Thyroid gland (tissue), 4 donors: ENCODE results near the gene ARMS2.

ENCODE experiments used
- POLR2A ChIP-seq, 2 donors: fragments of 450-650 bp; IDR thresholded peaks; one replicate each; pipeline ENCODE4 v1.6.1; 2017; ENCODE audit warnings: antibody characterized with exemption in 2 of 2, mild to moderate bottlenecking in 2 of 2, moderate library complexity in 1 of 2
- TF ChIP-seq, protein P1 (sequence below), 6 experiments: fragments of 200-600 bp in 3 of 6; fragments of 450-650 bp in 3 of 6; sonication (generic) in 3 of 6; IDR thresholded peaks; one replicate each; pipeline ENCODE4 v1.5.1; 2016 to 2019; ENCODE audit warnings: antibody characterized with exemption in 6 of 6, mild to moderate bottlenecking in 2 of 6, inconsistent platforms in 1 of 6, moderate library complexity in 1 of 6

DNA sequence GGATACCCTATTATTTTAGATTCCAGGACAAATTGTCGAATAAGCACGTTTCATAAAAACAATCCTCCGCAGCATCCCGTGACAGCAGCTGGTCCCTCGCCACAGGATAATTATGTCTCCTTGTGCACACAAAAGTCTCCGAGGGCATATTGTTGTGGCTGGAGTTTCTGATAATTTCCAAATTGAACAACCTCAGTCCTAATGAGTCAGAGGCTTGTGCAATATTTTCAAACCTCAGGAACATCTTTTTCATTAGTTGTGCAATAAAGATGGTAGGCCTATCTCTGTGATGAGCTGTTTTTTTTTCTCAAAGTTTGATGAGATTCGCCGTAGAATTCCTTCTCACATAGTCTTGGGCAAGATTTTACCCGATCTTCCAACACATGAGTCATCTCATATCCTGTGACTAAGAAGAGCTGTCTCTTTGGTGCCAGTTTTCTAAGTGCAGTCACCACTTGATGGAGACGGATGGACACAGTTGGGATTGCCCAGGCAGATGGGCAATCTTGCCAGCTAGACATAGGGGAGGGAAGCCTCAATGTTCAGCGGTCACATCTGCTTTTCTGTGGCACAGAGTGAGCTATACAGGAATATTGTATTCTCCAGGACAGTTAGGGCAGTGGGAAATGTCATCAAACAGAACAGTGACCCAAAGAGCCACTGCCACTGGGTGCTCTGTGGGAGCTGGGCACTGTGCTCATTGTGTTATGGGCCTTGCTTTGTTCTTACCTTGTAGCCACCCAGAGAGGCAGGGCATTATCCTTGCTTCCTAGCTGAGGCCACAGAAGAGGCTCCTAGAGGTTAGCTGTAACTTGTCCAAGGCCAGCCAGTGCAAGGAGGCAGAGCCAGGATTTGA, 14.7 kb downstream of the ARMS2 start:
- no peak for TF ChIP-seq POLR2A (IDR thresholded peaks at IDR 0.05)
- TF ChIP-seq, protein P1, sequence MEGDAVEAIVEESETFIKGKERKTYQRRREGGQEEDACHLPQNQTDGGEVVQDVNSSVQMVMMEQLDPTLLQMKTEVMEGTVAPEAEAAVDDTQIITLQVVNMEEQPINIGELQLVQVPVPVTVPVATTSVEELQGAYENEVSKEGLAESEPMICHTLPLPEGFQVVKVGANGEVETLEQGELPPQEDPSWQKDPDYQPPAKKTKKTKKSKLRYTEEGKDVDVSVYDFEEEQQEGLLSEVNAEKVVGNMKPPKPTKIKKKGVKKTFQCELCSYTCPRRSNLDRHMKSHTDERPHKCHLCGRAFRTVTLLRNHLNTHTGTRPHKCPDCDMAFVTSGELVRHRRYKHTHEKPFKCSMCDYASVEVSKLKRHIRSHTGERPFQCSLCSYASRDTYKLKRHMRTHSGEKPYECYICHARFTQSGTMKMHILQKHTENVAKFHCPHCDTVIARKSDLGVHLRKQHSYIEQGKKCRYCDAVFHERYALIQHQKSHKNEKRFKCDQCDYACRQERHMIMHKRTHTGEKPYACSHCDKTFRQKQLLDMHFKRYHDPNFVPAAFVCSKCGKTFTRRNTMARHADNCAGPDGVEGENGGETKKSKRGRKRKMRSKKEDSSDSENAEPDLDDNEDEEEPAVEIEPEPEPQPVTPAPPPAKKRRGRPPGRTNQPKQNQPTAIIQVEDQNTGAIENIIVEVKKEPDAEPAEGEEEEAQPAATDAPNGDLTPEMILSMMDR (IDR thresholded peaks at IDR 0.05) = no peak
